Keratinocyte (primary cell): ENCODE results near the gene TPO. TPM values are rescaled to one million over a fixed set of nuclear protein-coding genes. Genes with fewer than 3 reads are reported as not detected.
"Not testable (repeated sequence)": the region's sequence is repeated elsewhere in the genome, so short reads cannot be mapped to it uniquely, and the experiment has no call there.

Experiments used
- DNase-seq: peaks from one replicate; pipeline ENCODE4 v3.0.0-alpha.2; 2011; ENCODE audit warnings: low read depth, missing footprints, low spot score
- FAIRE-seq: peaks from 2 replicates; lab custom pipeline; 2011; peaks lifted over from hg19 to GRCh38; lab: Jason Lieb, UNC
- H2AFZ ChIP-seq: 2 replicates; pipeline ENCODE4 v1.6.0; 2012; ENCODE audit warnings: low read length, control low read depth, inconsistent platforms; ENCODE audit not compliant: control insufficient read depth
- H3K27ac ChIP-seq: 2 replicates; pipeline ENCODE4 v1.5.1; 2011; ENCODE audit warnings: low read length; ENCODE audit not compliant: control insufficient read depth, insufficient read depth
- H3K27me3 ChIP-seq: 3 replicates; pipeline ENCODE4 v1.6.0; 2011; ENCODE audit warnings: low read length; ENCODE audit not compliant: control insufficient read depth, insufficient read depth; ENCODE audit errors: extremely low read depth
- H3K36me3 ChIP-seq, 2 experiments: 2 replicates in 1 of 2; 3 replicates in 1 of 2; pipeline ENCODE4 v1.5.1; 2011; ENCODE audit warnings: low read length in 2 of 2, mild to moderate bottlenecking in 1 of 2; ENCODE audit not compliant: control insufficient read depth in 2 of 2, insufficient read depth in 2 of 2; ENCODE audit errors: extremely low read depth in 1 of 2
- H3K4me1 ChIP-seq: 3 replicates; pipeline ENCODE4 v1.5.1; 2011; ENCODE audit warnings: low read length; ENCODE audit not compliant: control insufficient read depth, insufficient read depth; ENCODE audit errors: extremely low read depth
- H3K4me2 ChIP-seq: 3 replicates; pipeline ENCODE4 v1.6.0; 2011; ENCODE audit warnings: low read depth, low read length; ENCODE audit not compliant: control insufficient read depth, insufficient read depth; ENCODE audit errors: extremely low read depth
- H3K4me3 ChIP-seq, 3 experiments: fragments of 200-600 bp in 1 of 3; sonication (generic) in 1 of 3; 2 replicates in 2 of 3; 3 replicates in 1 of 3; pipeline ENCODE4 v1.5.1; 2011 to 2016; ENCODE audit warnings: low read length in 3 of 3, mild to moderate bottlenecking in 3 of 3, control low read depth in 2 of 3, inconsistent platforms in 1 of 3, low read depth in 1 of 3, mixed read lengths in 1 of 3, mixed run types in 1 of 3, moderate library complexity in 1 of 3; ENCODE audit not compliant: control insufficient read depth in 2 of 3, insufficient read depth in 2 of 3; ENCODE audit errors: extremely low read depth in 1 of 3
- H3K79me2 ChIP-seq: 2 replicates; pipeline ENCODE4 v1.6.0; 2012; ENCODE audit warnings: low read length; ENCODE audit not compliant: control insufficient read depth, insufficient read depth
- H3K9ac ChIP-seq: 3 replicates; pipeline ENCODE4 v1.6.0; 2011; ENCODE audit warnings: low read length; ENCODE audit not compliant: control insufficient read depth, insufficient read depth; ENCODE audit errors: extremely low read depth
- H3K9me1 ChIP-seq: 3 replicates; pipeline ENCODE4 v1.6.0; 2011; ENCODE audit warnings: low read length; ENCODE audit not compliant: control insufficient read depth, insufficient read depth; ENCODE audit errors: extremely low read depth
- H3K9me3 ChIP-seq: 2 replicates; pipeline ENCODE4 v1.5.1; 2012; ENCODE audit warnings: low read depth, low read length; ENCODE audit not compliant: control insufficient read depth
- H4K20me1 ChIP-seq: 3 replicates; pipeline ENCODE4 v1.6.0; 2011; ENCODE audit warnings: low read length; ENCODE audit not compliant: control insufficient read depth, insufficient read depth; ENCODE audit errors: extremely low read depth
- CTCF ChIP-seq, 3 experiments: IDR thresholded peaks in 1 of 3; conservative IDR thresholded peaks in 1 of 3; optimal IDR thresholded peaks in 1 of 3; 2 replicates in 2 of 3; 3 replicates in 1 of 3; pipeline versions ENCODE3 to v1.5.1; 2011; ENCODE audit warnings: low read length in 3 of 3, mild to moderate bottlenecking in 3 of 3, moderate library complexity in 2 of 3, control low read depth in 1 of 3, inconsistent platforms in 1 of 3; ENCODE audit not compliant: insufficient read depth in 2 of 3; ENCODE audit errors: extremely low read depth in 1 of 3
- EZH2 ChIP-seq: IDR thresholded peaks from one replicate; pipeline ENCODE4 v1.6.1; 2012; ENCODE audit warnings: inconsistent platforms, mild to moderate bottlenecking, low read length, moderate library complexity
- dilution Hi-C: fragments of 300-500 bp; cut with MboI; formaldehyde crosslinking; loops from one replicate; pipeline ENCODE4 v1.7.0; 2020; ENCODE audit warnings: low sequenced_read_pairs; ENCODE audit not compliant: extremely low pct_ligation_motif_present
- polyA plus RNA-seq, 5 experiments: library from polyadenylated mRNA; depleted of rRNA in 3 of 5; stranded (reverse) in 3 of 5; stranded (forward) in 1 of 5; unstranded in 1 of 5; fragments of >200 nt; gene quantifications; 1 replicate in 1 of 5; 2 replicates in 3 of 5; 3 replicates in 1 of 5; pipeline versions ENCODE4 v1.2.1 to v1.2.3, GENCODE V29; 2011 to 2012; ENCODE audit warnings: missing spikeins in 2 of 5, low read depth in 1 of 5, low replicate concordance in 1 of 5

Gene TPO
- polyA plus RNA-seq, 1 donor (not counting 4 experiments of a cell fraction or from before 2014, with no cell fraction given), result 0.07 TPM

GRCh38 chr2:1488851-1489250 is 75.6 kb downstream of the TPO start:
- dilution Hi-C loops, result no loop called here
- no peak for FAIRE-seq
- H2AFZ ChIP-seq, result no peak overlapping the region

GRCh38 chr2:1489486-1489885 is 76.2 kb downstream of the TPO start:
- H3K27me3 ChIP-seq, result no peaks in the 10 kb centered on the region
- no peak overlapping the region for H3K4me2 ChIP-seq
- no peak overlapping the region for H2AFZ ChIP-seq
- TF ChIP-seq CTCF (optimal IDR thresholded peaks at IDR 0.05 in 1 of 3, IDR thresholded peaks at IDR 0.05 in 1 of 3, conservative IDR thresholded peaks at IDR 0.05 in 1 of 3; ENCODE audit: extremely low read depth in 1 of 3, insufficient read depth in 2 of 3, low read length in 3 of 3), result no peak
- no peak for TF ChIP-seq EZH2
- no peak overlapping the region for H3K9ac ChIP-seq
- H3K27ac ChIP-seq, result no peak overlapping the region
- H3K79me2 ChIP-seq, result no peaks in the 10 kb centered on the region
- H4K20me1 ChIP-seq, result no peaks in the 10 kb centered on the region
- H3K9me1 ChIP-seq, result no peaks in the 10 kb centered on the region
- dilution Hi-C loops, result no loop called here
- peaks cover 4% of the 10 kb centered on the region for H3K9me3 ChIP-seq
- no peaks in the 10 kb centered on the region for H3K4me1 ChIP-seq
- no peaks in the 10 kb centered on the region for H3K36me3 ChIP-seq
- DNase-seq (no peak), FAIRE-seq (no peak)
- H3K4me3 ChIP-seq, result no peak overlapping the region

More at GRCh38 chr2:1488851-1489250, 75.6 kb downstream of the TPO start:
- Histone ChIP-seq H4K20me1 (no peaks in the 10 kb centered on the region), H3K79me2 (no peaks in the 10 kb centered on the region), H3K4me1 (no peaks in the 10 kb centered on the region), H3K9ac (no peak overlapping the region), H3K9me3 (peaks cover 4% of the 10 kb centered on the region), H3K27me3 (no peaks in the 10 kb centered on the region), H3K9me1 (no peaks in the 10 kb centered on the region), H3K4me3 (no peak overlapping the region), H3K36me3 (no peaks in the 10 kb centered on the region), H3K4me2 (no peak overlapping the region), H3K27ac (no peak overlapping the region)
- no peak for DNase-seq
- no peak for TF ChIP-seq CTCF (optimal IDR thresholded peaks at IDR 0.05 in 1 of 3, IDR thresholded peaks at IDR 0.05 in 1 of 3, conservative IDR thresholded peaks at IDR 0.05 in 1 of 3; ENCODE audit: extremely low read depth in 1 of 3, insufficient read depth in 2 of 3, low read length in 3 of 3)
- TF ChIP-seq EZH2, result no peak

GRCh38 chr2:1490381-1490780 is 77.1 kb downstream of the TPO start:
- dilution Hi-C loops, H3K4me3 ChIP-seq, H3K9ac ChIP-seq, H3K4me1 ChIP-seq, H3K36me3 ChIP-seq, FAIRE-seq, H3K9me1 ChIP-seq, H3K4me2 ChIP-seq, H4K20me1 ChIP-seq, H3K27me3 ChIP-seq, DNase-seq, H3K9me3 ChIP-seq, H3K27ac ChIP-seq, H3K79me2 ChIP-seq, H2AFZ ChIP-seq: not testable (repeated sequence)
